CD14-positive monocyte (primary cell): Measurements from ENCODE around the gene DNAJC1. TPM values are rescaled to one million over a fixed set of nuclear protein-coding genes. Genes with fewer than 3 reads are reported as not detected.
A peak's percentile ranks its signal among the peaks of the same experiment; 100 is the strongest.

ENCODE experiments used
- DNase-seq, 3 donors: peaks; one replicate each; pipeline ENCODE4 v3.0.0-alpha.2; 2011 to 2022
- H2AFZ ChIP-seq: 2 replicates; pipeline ENCODE4 v1.6.0; 2012; ENCODE audit warnings: mild to moderate bottlenecking, low read depth, low read length, inconsistent platforms; ENCODE audit not compliant: insufficient read depth, poor library complexity, severe bottlenecking
- H3K27ac ChIP-seq, 2 donors: 1 replicate in 1 of 2; 2 replicates in 1 of 2; pipeline ENCODE4 v1.5.1; 2012 to 2013; ENCODE audit warnings: low read length in 2 of 2, control low read depth in 1 of 2, inconsistent platforms in 1 of 2, low read depth in 1 of 2, mild to moderate bottlenecking in 1 of 2
- H3K27me3 ChIP-seq, 2 donors: one replicate each; pipeline versions ENCODE4 v1.6.0 to v1.6.1; 2011 to 2013; ENCODE audit warnings: low read length in 2 of 2; ENCODE audit not compliant: control insufficient read depth in 2 of 2, insufficient read depth in 2 of 2
- H3K36me3 ChIP-seq, 2 donors: replicated peaks in 1 of 2; 1 replicate in 1 of 2; 2 replicates in 1 of 2; pipeline versions ENCODE4 v1.5.1 to v1.6.1; 2012 to 2013; ENCODE audit warnings: low read length in 2 of 2, control low read depth in 1 of 2, inconsistent platforms in 1 of 2, mild to moderate bottlenecking in 1 of 2; ENCODE audit not compliant: insufficient read depth in 2 of 2, control insufficient read depth in 1 of 2
- H3K4me1 ChIP-seq, 2 donors: 1 replicate in 1 of 2; 2 replicates in 1 of 2; pipeline versions ENCODE4 v1.5.1 to v1.6.1; 2012 to 2013; ENCODE audit warnings: low read length in 2 of 2, control low read depth in 1 of 2, inconsistent platforms in 1 of 2, mild to moderate bottlenecking in 1 of 2, moderate library complexity in 1 of 2; ENCODE audit not compliant: insufficient read depth in 2 of 2, control insufficient read depth in 1 of 2
- H3K4me2 ChIP-seq: replicated peaks from 2 replicates; pipeline ENCODE3; 2012; ENCODE audit warnings: low read length, moderate library complexity, mild to moderate bottlenecking; ENCODE audit not compliant: poor library complexity, severe bottlenecking; ENCODE audit errors: extremely low read depth
- H3K4me3 ChIP-seq, 3 experiments: fragments of 200-600 bp in 1 of 3; sonication (generic) in 1 of 3; replicated peaks in 1 of 3; 1 replicate in 2 of 3; 2 replicates in 1 of 3; pipeline ENCODE4 v1.5.1; 2011 to 2013; ENCODE audit warnings: low read length in 3 of 3, mild to moderate bottlenecking in 3 of 3, control low read depth in 2 of 3, low read depth in 2 of 3, inconsistent platforms in 1 of 3, moderate library complexity in 1 of 3
- H3K79me2 ChIP-seq: 2 replicates; pipeline ENCODE4 v1.6.0; 2012; ENCODE audit warnings: mild to moderate bottlenecking, control low read depth, inconsistent platforms, low read length, moderate library complexity; ENCODE audit not compliant: insufficient read depth
- H3K9ac ChIP-seq: 2 replicates; pipeline ENCODE4 v1.6.0; 2017; ENCODE audit warnings: low read length, mild to moderate bottlenecking; ENCODE audit not compliant: insufficient read depth, poor library complexity, severe bottlenecking
- H3K9me3 ChIP-seq, 2 donors: replicated peaks in 1 of 2; 1 replicate in 1 of 2; 2 replicates in 1 of 2; pipeline versions ENCODE4 v1.5.1 to v1.6.1; 2012 to 2013; ENCODE audit warnings: low read length in 2 of 2, control low read depth in 1 of 2; ENCODE audit not compliant: control insufficient read depth in 1 of 2, insufficient read depth in 1 of 2
- H4K20me1 ChIP-seq: 2 replicates; pipeline ENCODE4 v1.6.0; 2012; ENCODE audit warnings: mild to moderate bottlenecking, low read length, control low read depth, moderate library complexity; ENCODE audit not compliant: insufficient read depth
- H3K27ac Mint-ChIP-seq, 7 donors: one replicate each; pipeline ENCODE4 v1.8.0; 2020; ENCODE audit warnings: mild to moderate bottlenecking in 7 of 7, mixed read lengths in 7 of 7, moderate library complexity in 6 of 7, inconsistent platforms in 2 of 7
- H3K27me3 Mint-ChIP-seq, 3 donors: one replicate each; pipeline ENCODE4 v1.8.0; 2021 to 2022; ENCODE audit warnings: low read depth in 3 of 3, mild to moderate bottlenecking in 3 of 3, mixed read lengths in 3 of 3, moderate library complexity in 3 of 3, inconsistent platforms in 1 of 3
- H3K36me3 Mint-ChIP-seq, 2 donors: one replicate each; pipeline ENCODE4 v1.8.0; 2020; ENCODE audit warnings: mixed read lengths in 2 of 2, inconsistent platforms in 1 of 2, mild to moderate bottlenecking in 1 of 2
- H3K4me1 Mint-ChIP-seq: one replicate; pipeline ENCODE4 v1.8.0; 2020; ENCODE audit warnings: mild to moderate bottlenecking, mixed read lengths
- H3K4me3 Mint-ChIP-seq, 2 donors: one replicate each; pipeline ENCODE4 v1.8.0; 2020; ENCODE audit warnings: mild to moderate bottlenecking in 2 of 2, mixed read lengths in 2 of 2, moderate library complexity in 1 of 2
- H3K9me3 Mint-ChIP-seq, 7 donors: one replicate each; pipeline ENCODE4 v1.8.0; 2020 to 2022; ENCODE audit warnings: mixed read lengths in 7 of 7, mild to moderate bottlenecking in 6 of 7, moderate library complexity in 6 of 7, inconsistent platforms in 2 of 7
- WGBS: methylation state at CpG from one replicate; pipeline ENCODE4 v1.1.5; 2013; ENCODE audit warnings: missing lambda C conversion rate; ENCODE audit not compliant: insufficient coverage; 5-methylcytosine and 5-hydroxymethylcytosine counted together
- intact Hi-C, 2 donors: fragments of 100-400 bp; cut with micrococcal nuclease; formaldehyde crosslinking; loops; one replicate each; pipeline versions ENCODE4 v1.15.0 to v1.15.1; 2023
- polyA plus RNA-seq, 3 donors: library from polyadenylated mRNA; depleted of rRNA in 1 of 3; unstranded in 2 of 3; stranded (reverse) in 1 of 3; fragments of 300-500 nt in 2 of 3; fragments of >200 nt in 1 of 3; fragmentation: Illumina TruSeq in 2 of 3; gene quantifications; 1 replicate in 2 of 3; 2 replicates in 1 of 3; pipeline ENCODE4 v1.2.3, GENCODE V29; 2012 to 2021
- TF ChIP-seq, protein P1 (sequence below): fragments of 200-600 bp; IDR thresholded peaks from one replicate; pipeline ENCODE4 v1.8.0; 2022; ENCODE audit warnings: antibody characterized with exemption, mild to moderate bottlenecking

The DNAJC1 gene
- polyA plus RNA-seq, 3 donors = 11.4 to 12.9 (median 12.5) TPM

DNA sequence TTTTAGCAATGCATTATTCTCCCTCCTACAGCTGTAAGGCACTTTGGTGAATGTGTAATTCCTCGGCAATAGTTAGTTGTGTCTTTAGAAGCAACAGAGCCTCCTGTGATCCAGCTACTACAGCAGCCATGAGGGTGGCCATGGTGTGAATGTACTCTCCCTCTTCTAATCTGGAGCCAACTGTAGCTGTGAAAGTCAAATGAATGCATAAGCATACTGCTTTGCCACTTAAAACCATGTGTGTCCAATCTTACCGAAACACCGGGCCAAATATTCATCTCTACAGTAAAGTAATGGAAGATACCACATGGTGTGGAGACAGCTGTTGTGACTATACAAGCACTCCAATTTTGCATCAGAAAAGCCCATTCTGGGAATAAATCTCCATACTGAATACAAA is 195.0 kb downstream of the DNAJC1 start:
- H3K27me3 ChIP-seq = no peaks in the 10 kb centered on the region
- H2AFZ ChIP-seq = no peak overlapping the region
- H3K4me1 Mint-ChIP-seq = peaks cover 1% of the 10 kb centered on the region
- no peaks in the 10 kb centered on the region for H4K20me1 ChIP-seq
- H3K79me2 ChIP-seq = no peaks in the 10 kb centered on the region
- H3K4me3 ChIP-seq = no peak overlapping the region
- no peak overlapping the region for H3K9ac ChIP-seq
- H3K4me3 Mint-ChIP-seq = no peak overlapping the region
- WGBS = no CpG with 5 or more reads among the region's 3 CpGs
- TF ChIP-seq, protein P1, sequence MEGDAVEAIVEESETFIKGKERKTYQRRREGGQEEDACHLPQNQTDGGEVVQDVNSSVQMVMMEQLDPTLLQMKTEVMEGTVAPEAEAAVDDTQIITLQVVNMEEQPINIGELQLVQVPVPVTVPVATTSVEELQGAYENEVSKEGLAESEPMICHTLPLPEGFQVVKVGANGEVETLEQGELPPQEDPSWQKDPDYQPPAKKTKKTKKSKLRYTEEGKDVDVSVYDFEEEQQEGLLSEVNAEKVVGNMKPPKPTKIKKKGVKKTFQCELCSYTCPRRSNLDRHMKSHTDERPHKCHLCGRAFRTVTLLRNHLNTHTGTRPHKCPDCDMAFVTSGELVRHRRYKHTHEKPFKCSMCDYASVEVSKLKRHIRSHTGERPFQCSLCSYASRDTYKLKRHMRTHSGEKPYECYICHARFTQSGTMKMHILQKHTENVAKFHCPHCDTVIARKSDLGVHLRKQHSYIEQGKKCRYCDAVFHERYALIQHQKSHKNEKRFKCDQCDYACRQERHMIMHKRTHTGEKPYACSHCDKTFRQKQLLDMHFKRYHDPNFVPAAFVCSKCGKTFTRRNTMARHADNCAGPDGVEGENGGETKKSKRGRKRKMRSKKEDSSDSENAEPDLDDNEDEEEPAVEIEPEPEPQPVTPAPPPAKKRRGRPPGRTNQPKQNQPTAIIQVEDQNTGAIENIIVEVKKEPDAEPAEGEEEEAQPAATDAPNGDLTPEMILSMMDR = no peak
- intact Hi-C loops = no loop called here
- peaks cover 1 to 3% of the 10 kb centered on the region in 2 donors for H3K4me1 ChIP-seq
- H3K36me3 ChIP-seq = peaks cover 0 to 5% of the 10 kb centered on the region in 2 donors
- H3K9me3 Mint-ChIP-seq = peaks cover 0 to 13% (median 0%) of the 10 kb centered on the region in 7 donors
- H3K4me2 ChIP-seq = no peak overlapping the region
- no peak overlapping the region for H3K27ac Mint-ChIP-seq
- H3K27me3 Mint-ChIP-seq = peaks cover 0 to 2% (median 0%) of the 10 kb centered on the region in 3 donors
- no peak overlapping the region for H3K27ac ChIP-seq
- H3K9me3 ChIP-seq = peaks cover 0 to 3% of the 10 kb centered on the region in 2 donors
- no peak for DNase-seq
- H3K36me3 Mint-ChIP-seq = peaks cover 4 to 6% of the 10 kb centered on the region in 2 donors

DNA sequence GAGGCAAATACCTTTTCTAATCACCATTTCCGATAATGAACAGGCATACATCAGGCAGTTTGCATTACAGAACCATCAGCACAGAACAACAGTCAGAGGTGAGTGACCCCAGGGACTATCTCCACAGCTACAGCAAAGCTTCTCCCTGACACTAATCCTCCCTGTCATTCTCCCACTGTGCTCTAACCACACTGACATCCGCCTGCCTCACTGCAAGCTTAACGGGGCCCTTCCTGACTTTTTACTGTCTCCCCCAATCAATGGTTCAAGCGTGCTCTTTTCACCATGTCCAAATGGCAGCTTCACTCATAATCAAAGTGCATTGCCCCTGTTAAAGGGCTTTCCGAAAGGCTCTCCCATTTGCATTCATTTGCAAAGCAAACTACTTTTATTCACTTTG is 196.3 kb downstream of the DNAJC1 start:
- Mint-ChIP-seq H3K4me3 (no peak overlapping the region), H3K9me3 (peaks cover 0 to 5% (median 0%) of the 10 kb centered on the region in 7 donors), H3K27me3 (peaks cover 0 to 2% (median 0%) of the 10 kb centered on the region in 3 donors), H3K27ac (peak overlapping the region in 1 of 7 donors; percentile 17), H3K4me1 (no peaks in the 10 kb centered on the region), H3K36me3 (peaks cover 4 to 11% of the 10 kb centered on the region in 2 donors)
- WGBS = 73% methylated on average over 3 of the region's 5 CpGs
- no peak overlapping the region for H3K27ac ChIP-seq
- no peaks in the 10 kb centered on the region for H4K20me1 ChIP-seq
- no peaks in the 10 kb centered on the region for H3K9me3 ChIP-seq
- no peak overlapping the region for H3K4me3 ChIP-seq
- no peak overlapping the region for H3K4me2 ChIP-seq
- H3K27me3 ChIP-seq = no peaks in the 10 kb centered on the region
- no peak for DNase-seq
- intact Hi-C loops = no loop called here
- H3K79me2 ChIP-seq = no peaks in the 10 kb centered on the region
- no peaks in the 10 kb centered on the region for H3K4me1 ChIP-seq
- TF ChIP-seq, protein P1 = no peak
- no peak overlapping the region for H3K9ac ChIP-seq
- peaks cover 0 to 5% of the 10 kb centered on the region in 2 donors for H3K36me3 ChIP-seq
- H2AFZ ChIP-seq = no peak overlapping the region
